Fibroblast of mammary gland (primary cell): Measurements from ENCODE around the gene MGAT3.

ENCODE experiments used
- DNase-seq: peaks from one replicate; pipeline ENCODE4 v3.0.0-alpha.2; 2010; ENCODE audit warnings: low read depth
- H3K4me3 ChIP-seq: 2 replicates; pipeline ENCODE4 v1.5.1; 2011; ENCODE audit warnings: low read depth, mild to moderate bottlenecking, low read length, moderate library complexity; ENCODE audit not compliant: control insufficient read depth
- CTCF ChIP-seq: conservative IDR thresholded peaks from 2 replicates; pipeline ENCODE4 v1.5.1; 2011; ENCODE audit warnings: low read depth, low read length, inconsistent platforms; ENCODE audit not compliant: control insufficient read depth, insufficient read depth

The MGAT3 gene

DNA sequence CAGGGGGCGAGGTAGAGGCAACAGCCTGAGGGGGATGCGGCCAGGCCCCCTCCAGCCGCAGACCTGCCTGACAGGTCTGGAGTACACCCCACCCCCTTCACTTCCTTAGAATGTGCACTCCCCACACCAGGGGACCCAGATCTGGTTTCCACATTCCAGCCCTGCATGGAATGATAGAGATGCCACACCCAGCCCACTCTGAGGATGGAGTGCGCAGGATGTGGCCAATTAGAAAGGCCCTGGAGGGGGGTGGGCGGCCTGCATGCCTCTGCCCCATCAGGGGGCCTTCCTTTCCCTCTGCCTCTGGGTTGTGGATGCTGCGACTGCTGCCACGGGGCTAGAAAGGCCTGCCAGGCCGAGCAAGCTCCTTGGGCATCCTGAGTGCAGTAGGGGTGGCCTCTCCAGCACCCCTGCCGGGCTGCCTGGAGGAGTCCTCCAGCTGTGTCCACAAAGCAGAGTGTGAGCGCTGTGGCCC, 28.2 kb upstream of the MGAT3 start:
- H3K4me3 ChIP-seq = no peak overlapping the region
- no peak for DNase-seq
- TF ChIP-seq CTCF = no peak

- H3K4me3 ChIP-seq = no peak overlapping the region
- TF ChIP-seq CTCF = no peak
- DNase-seq = no peak
Observed at GRCh38 chr22:39429186-39429585, 27.6 kb upstream of the MGAT3 start.

DNA sequence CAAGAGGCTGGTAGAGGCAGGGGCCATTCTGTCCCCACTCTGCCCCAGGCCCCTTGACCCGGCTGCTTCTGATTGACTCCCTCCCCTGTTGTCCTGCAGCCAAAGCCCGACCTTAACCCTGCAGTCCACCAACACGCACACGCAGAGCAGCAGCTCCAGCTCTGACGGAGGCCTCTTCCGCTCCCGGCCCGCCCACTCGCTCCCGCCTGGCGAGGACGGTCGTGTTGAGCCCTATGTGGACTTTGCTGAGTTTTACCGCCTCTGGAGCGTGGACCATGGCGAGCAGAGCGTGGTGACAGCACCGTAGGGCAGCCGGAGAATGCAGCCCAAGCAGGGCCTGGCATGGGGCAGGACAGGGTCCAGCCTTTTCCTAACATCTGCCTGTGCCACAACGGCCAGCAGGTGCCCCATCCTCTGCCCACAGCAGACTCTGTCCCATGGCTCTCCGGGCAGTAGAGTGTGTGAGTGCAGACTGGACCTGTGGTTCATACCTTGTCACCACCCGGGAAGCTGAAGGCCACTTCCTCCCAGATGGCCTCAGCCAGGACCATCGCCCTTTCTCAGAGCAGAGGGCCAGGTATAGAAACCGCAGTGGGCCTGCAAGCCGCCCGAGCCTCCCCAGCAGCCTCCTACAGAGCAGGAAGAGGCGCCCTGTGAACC, 26.8 kb upstream of the MGAT3 start:
- no peak overlapping the region for H3K4me3 ChIP-seq
- DNase-seq = no peak
- no peak for TF ChIP-seq CTCF

GRCh38 chr22:39430576-39431150, 26.1 kb upstream of the MGAT3 start:
- no peak for TF ChIP-seq CTCF
- H3K4me3 ChIP-seq = no peak overlapping the region
- DNase-seq = no peak

GRCh38 chr22:39431216-39431801, 25.5 kb upstream of the MGAT3 start:
- no peak for TF ChIP-seq CTCF

GRCh38 chr22:39431821-39432251, 25.0 kb upstream of the MGAT3 start:
- no peak for DNase-seq
- H3K4me3 ChIP-seq = no peak overlapping the region
- no peak for TF ChIP-seq CTCF

More at GRCh38 chr22:39431216-39431801, 25.5 kb upstream of the MGAT3 start:
- no peak overlapping the region for H3K4me3 ChIP-seq
- DNase-seq = no peak

DNA sequence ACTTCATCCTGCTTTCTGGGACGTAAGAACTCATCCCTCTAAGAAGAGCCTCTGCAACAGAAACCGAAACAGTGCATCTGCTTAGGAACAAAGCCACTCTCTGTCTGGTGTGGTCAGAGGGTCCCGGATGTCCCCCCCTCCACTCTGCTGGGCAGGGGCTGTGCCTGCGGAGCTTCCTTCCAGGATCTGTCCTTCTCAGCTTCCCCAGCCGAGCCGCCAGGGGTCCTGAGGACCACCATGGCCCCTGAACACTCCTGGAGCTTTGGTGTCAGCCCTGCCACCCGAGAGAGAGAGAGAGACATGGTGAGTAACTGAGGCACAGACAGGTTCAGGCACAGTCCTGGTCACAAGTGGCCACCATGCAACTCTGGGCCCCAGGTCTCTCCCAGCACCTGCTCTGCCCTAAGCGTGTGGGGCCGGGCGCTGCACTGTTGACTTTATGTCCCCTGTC, 24.4 kb upstream of the MGAT3 start:
- no peak for DNase-seq
- no peak overlapping the region for H3K4me3 ChIP-seq
- no peak for TF ChIP-seq CTCF
